Uterus (tissue), 4 donors: Measurements from ENCODE around the gene C1orf210. TPM values are rescaled to one million over a fixed set of nuclear protein-coding genes. Genes with fewer than 3 reads are reported as not detected.

ENCODE experiments used
- DNase-seq, 2 donors: peaks; one replicate each; pipeline ENCODE4 v3.0.0-alpha.2; 2019 to 2020
- H3K27ac ChIP-seq, 2 donors: fragments of 200-600 bp; sonication (generic); 1 replicate in 1 of 2; 2 replicates in 1 of 2; pipeline ENCODE4 v1.5.1; 2016 to 2018
- H3K27me3 ChIP-seq, 2 donors: fragments of 200-600 bp; sonication (generic); one replicate each; pipeline ENCODE4 v1.5.1; 2018 to 2019; ENCODE audit warnings: control low read depth in 1 of 2
- H3K36me3 ChIP-seq, 2 donors: fragments of 200-600 bp; sonication (generic); one replicate each; pipeline ENCODE4 v1.5.1; 2019; ENCODE audit warnings: control low read depth in 1 of 2
- H3K4me1 ChIP-seq, 2 donors: fragments of 200-600 bp; sonication (generic); one replicate each; pipeline ENCODE4 v1.5.1; 2018 to 2019; ENCODE audit warnings: control low read depth in 1 of 2
- H3K4me3 ChIP-seq, 2 donors: fragments of 200-600 bp; sonication (generic); 1 replicate in 1 of 2; 2 replicates in 1 of 2; pipeline ENCODE4 v1.5.1; 2018 to 2019; ENCODE audit warnings: mild to moderate bottlenecking in 1 of 2
- H3K9me3 ChIP-seq, 2 donors: fragments of 200-600 bp; sonication (generic); one replicate each; pipeline ENCODE4 v1.5.1; 2019; ENCODE audit warnings: control low read depth in 1 of 2
- POLR2A ChIP-seq, 2 donors: fragments of 450-650 bp; IDR thresholded peaks; one replicate each; pipeline ENCODE4 v1.6.1; 2016; ENCODE audit warnings: antibody characterized with exemption in 2 of 2, mild to moderate bottlenecking in 1 of 2, moderate library complexity in 1 of 2
- intact Hi-C: fragments of 100-400 bp; cut with DNase I; formaldehyde crosslinking; loops from one replicate; pipeline ENCODE4 v1.15.1; 2023; ENCODE audit warnings: low total_unique reads
- total RNA-seq, 4 donors: library from RNA; depleted of rRNA in 3 of 4; stranded (reverse); fragments of >200 nt in 3 of 4; gene quantifications; one replicate each; pipeline versions ENCODE4 v1.1.0 to v1.2.4, GENCODE V29; 2014 to 2023
- TF ChIP-seq, protein P1 (sequence below), 4 experiments: fragments of 200-600 bp in 2 of 4; fragments of 450-650 bp in 2 of 4; sonication (generic) in 2 of 4; IDR thresholded peaks; one replicate each; pipeline ENCODE4 v1.5.1; 2016 to 2019; ENCODE audit warnings: antibody characterized with exemption in 4 of 4, mild to moderate bottlenecking in 2 of 4, moderate library complexity in 1 of 4
- donor health status: DM: yes; HTN: yes; CAD: no.

The C1orf210 gene
- total RNA-seq, 4 donors from 2014 or later, result 0.62 TPM; not detected in 3

DNA sequence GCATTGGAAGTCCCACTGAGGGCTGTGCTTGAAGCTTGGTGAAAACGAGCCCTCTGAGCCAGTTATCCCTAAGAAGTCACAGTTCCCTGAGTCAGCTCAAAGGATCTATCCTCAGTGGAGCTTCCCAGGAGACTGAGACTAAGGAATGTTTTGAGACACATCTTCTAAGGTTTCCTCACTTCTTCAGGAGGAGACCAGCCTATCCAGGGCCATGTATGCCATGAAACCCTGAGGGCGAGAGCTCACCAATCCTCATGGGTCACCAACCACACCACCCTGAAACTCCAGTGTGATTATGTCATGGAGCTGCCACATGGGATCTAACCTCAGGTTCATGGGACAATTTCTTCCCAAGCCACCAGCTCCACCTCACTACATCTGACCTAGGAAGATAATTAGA, 7.8 kb upstream of the C1orf210 start:
- Histone ChIP-seq H3K36me3 (no peaks in the 10 kb centered on the region), H3K27me3 (no peaks in the 10 kb centered on the region), H3K4me1 (no peaks in the 10 kb centered on the region), H3K9me3 (no peaks in the 10 kb centered on the region), H3K27ac (peak overlapping the region in 1 of 2 donors; percentile 75), H3K4me3 (no peak overlapping the region)
- TF ChIP-seq POLR2A (IDR thresholded peaks at IDR 0.05), result no peak
- TF ChIP-seq, protein P1, sequence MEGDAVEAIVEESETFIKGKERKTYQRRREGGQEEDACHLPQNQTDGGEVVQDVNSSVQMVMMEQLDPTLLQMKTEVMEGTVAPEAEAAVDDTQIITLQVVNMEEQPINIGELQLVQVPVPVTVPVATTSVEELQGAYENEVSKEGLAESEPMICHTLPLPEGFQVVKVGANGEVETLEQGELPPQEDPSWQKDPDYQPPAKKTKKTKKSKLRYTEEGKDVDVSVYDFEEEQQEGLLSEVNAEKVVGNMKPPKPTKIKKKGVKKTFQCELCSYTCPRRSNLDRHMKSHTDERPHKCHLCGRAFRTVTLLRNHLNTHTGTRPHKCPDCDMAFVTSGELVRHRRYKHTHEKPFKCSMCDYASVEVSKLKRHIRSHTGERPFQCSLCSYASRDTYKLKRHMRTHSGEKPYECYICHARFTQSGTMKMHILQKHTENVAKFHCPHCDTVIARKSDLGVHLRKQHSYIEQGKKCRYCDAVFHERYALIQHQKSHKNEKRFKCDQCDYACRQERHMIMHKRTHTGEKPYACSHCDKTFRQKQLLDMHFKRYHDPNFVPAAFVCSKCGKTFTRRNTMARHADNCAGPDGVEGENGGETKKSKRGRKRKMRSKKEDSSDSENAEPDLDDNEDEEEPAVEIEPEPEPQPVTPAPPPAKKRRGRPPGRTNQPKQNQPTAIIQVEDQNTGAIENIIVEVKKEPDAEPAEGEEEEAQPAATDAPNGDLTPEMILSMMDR (IDR thresholded peaks at IDR 0.05), result no peak
- intact Hi-C loops, result no loop called here
- DNase-seq, result no peak

DNA sequence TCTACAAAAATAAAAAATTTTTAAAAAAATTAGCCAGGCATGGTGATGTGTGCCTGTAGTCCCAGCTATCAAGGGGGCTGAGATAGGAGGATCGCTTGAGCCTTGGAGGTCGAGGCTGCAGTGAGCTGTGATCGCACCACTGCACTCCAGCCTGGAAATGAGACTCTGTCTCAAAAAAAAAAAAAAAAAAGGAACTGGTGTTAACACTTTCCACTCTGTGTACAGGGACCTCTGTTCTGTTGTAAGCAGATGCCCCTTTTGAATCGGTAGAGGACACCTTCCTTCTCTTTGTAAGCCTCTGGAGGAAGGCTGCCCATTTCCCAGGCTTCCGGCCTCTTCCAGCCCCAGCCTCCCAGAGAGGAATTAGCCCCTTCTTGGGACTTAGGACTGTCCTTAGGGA, 7.3 kb upstream of the C1orf210 start:
- intact Hi-C loops, result no loop called here
- H3K4me1 ChIP-seq, result no peaks in the 10 kb centered on the region
- no peak overlapping the region for H3K4me3 ChIP-seq
- H3K9me3 ChIP-seq, result no peaks in the 10 kb centered on the region
- H3K27ac ChIP-seq, result peak overlapping the region in 1 of 2 donors; percentile 75
- no peaks in the 10 kb centered on the region for H3K27me3 ChIP-seq
- DNase-seq, result no peak
- TF ChIP-seq POLR2A (IDR thresholded peaks at IDR 0.05), result no peak
- TF ChIP-seq, protein P1 (IDR thresholded peaks at IDR 0.05), result no peak
- no peaks in the 10 kb centered on the region for H3K36me3 ChIP-seq

DNA sequence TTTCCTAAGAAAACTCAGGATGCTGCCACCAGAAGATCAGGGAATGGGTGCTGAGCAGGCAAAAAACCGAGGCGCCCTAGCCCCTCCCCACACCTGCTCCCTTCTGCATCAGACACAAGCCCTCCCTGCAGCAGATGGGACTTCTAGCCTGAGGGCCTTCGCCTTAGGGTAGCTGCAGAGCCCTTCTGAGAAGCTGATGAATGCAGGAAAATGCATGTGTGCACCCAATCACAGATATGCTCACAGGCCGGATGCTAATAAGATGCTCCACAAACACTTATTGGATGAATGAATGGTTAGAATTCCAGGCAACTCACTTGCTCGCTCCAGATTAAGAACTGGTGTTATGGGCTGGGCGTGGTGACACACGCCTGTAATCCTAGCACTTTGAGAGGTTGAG, 6.8 kb upstream of the C1orf210 start:
- intact Hi-C loops, result no loop called here
- TF ChIP-seq POLR2A (IDR thresholded peaks at IDR 0.05), result no peak
- TF ChIP-seq, protein P1 (IDR thresholded peaks at IDR 0.05), result no peak
- no peak for DNase-seq
- no peaks in the 10 kb centered on the region for H3K9me3 ChIP-seq
- no peaks in the 10 kb centered on the region for H3K36me3 ChIP-seq
- no peak overlapping the region for H3K4me3 ChIP-seq
- no peaks in the 10 kb centered on the region for H3K4me1 ChIP-seq
- H3K27me3 ChIP-seq, result no peaks in the 10 kb centered on the region
- no peak overlapping the region for H3K27ac ChIP-seq

DNA sequence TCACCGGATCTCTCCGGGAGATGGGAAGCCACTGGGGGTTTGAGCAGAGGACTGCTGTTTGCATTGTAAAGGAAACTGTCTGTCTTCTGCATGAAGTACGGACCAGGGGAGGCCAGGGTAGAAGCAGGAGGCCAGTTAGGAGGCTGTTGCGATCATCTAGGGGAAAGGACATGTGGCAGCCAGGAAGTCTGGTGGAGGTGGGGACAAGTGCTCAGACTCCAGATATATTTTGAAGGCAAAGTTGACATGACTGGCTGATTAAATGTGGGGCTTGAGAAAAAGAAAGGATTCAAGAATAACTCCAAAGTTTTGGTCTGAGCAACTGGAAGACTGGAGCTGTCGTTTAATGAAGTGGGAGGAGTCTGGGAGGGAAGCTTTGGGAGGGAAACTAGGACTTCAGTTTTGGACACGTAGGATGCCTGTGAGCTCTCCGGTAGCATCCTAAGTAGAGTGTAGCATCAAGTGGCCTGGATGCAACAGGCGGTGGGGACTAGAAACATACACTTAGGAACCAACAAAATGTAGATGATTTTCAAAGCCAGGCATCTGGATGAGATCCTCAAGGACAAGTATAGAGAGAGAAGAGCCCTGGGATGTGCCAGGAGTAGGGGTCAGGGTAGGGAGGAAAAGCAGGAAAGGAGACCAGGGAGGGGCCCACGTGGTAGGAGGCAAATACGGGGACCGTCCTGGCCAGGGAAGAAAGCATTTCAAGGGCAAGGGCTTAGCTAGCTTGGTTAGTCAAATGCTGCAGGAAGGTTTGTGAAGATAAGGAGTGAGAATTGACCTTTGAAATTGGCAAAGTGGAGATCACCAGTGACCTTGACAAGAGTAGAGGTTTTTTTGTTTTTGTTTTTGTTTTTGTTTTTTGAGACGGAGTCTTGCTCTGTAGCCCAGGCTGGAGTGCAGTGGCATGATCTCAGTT, 3.7 kb upstream of the C1orf210 start:
- H3K9me3 ChIP-seq, result no peaks in the 10 kb centered on the region
- no peaks in the 10 kb centered on the region for H3K36me3 ChIP-seq
- TF ChIP-seq, protein P1 (IDR thresholded peaks at IDR 0.05), result no peak
- no peak overlapping the region for H3K4me3 ChIP-seq
- no peak for DNase-seq
- no peak overlapping the region for H3K27ac ChIP-seq
- no peaks in the 10 kb centered on the region for H3K4me1 ChIP-seq
- H3K27me3 ChIP-seq, result no peaks in the 10 kb centered on the region
- intact Hi-C loops, result no loop called here

DNA sequence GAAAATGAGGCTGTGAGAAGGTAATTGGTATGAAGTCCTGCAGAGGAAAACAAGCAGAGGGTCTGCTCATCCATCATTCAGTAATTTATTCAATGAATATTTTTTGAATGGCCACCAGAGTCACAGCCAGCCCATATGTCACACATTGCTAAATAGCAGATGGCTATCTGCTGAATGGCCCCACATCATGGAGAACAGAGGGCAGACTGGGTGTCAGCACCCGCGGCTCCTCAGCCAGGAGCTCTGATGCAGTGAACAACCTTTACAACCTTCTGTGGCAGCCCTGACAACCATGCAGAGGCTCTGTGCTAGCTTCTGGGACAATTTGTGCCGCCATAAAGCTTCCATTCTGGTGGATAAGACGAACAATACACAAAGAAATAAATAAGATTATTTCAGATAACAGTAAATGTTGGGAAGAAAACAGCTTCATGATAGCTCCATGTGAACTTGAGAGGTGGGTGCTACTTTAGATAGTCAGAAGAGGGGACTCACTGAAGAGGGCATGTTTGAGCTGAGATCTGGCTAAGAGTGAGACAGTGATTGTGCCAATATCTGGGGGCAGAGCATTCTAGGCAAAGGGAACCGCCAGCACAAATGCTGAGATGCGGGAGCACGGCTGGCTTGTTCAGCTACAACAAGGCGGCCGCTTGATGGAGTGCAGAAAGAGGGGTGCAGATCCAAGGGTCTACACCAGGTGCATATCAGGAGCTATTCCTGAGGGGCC, 2.8 kb upstream of the C1orf210 start:
- Histone ChIP-seq H3K4me1 (no peaks in the 10 kb centered on the region), H3K27ac (no peak overlapping the region), H3K27me3 (no peaks in the 10 kb centered on the region), H3K9me3 (no peaks in the 10 kb centered on the region), H3K4me3 (no peak overlapping the region), H3K36me3 (no peaks in the 10 kb centered on the region)
- intact Hi-C loops, result no loop called here
- no peak for DNase-seq
- TF ChIP-seq POLR2A (IDR thresholded peaks at IDR 0.05), result no peak
- TF ChIP-seq, protein P1 (IDR thresholded peaks at IDR 0.05), result no peak
